A673 (cell line): ENCODE data around the gene KRTAP10-2. TPM values are rescaled to one million over a fixed set of nuclear protein-coding genes. Genes with fewer than 3 reads are reported as not detected.

Experiments
- BruUV-seq: library from RNA; stranded (reverse); fragments of 400-500 nt; replicated peaks from 2 replicates; lab custom pipeline; 2021; lab: Mats Ljungman, UMichigan
- CTCF ChIA-PET: fragments of 300-600 bp; sonication (Branson Sonifier 250); formaldehyde crosslinking; loops from one replicate; lab custom pipeline; 2022; ENCODE audit warnings: antibody characterized with exemption; lab: Charles Lee
- POLR2A ChIA-PET: fragments of 300-600 bp; sonication (Branson Sonifier 250); formaldehyde crosslinking; loops from one replicate; lab custom pipeline; 2022; ENCODE audit warnings: antibody characterized with exemption; ENCODE audit not compliant: low non-redundant PET; lab: Charles Lee
- DNase-seq: peaks from one replicate; pipeline ENCODE4 v3.0.0-alpha.2; 2015; ENCODE audit warnings: low spot score
- H3K27ac ChIP-seq: fragments of 200-600 bp; sonication (generic); 2 replicates; pipeline ENCODE4 v1.5.1; 2016; ENCODE audit warnings: mixed run types, low read depth, mild to moderate bottlenecking, mixed read lengths, antibody characterized with exemption, low read length; ENCODE audit not compliant: poor library complexity, severe bottlenecking
- H3K27me3 ChIP-seq: fragments of 200-600 bp; sonication (generic); replicated peaks from 2 replicates; pipeline ENCODE4 v1.6.1; 2017; ENCODE audit warnings: mixed run types, low read depth, mild to moderate bottlenecking, mixed read lengths, antibody characterized with exemption, low read length; ENCODE audit not compliant: insufficient read depth, poor library complexity
- H3K36me3 ChIP-seq: fragments of 200-600 bp; sonication (generic); 2 replicates; pipeline ENCODE4 v1.6.1; 2016; ENCODE audit warnings: mixed run types, mild to moderate bottlenecking, mixed read lengths, antibody characterized with exemption, low read length; ENCODE audit not compliant: insufficient read depth, poor library complexity, severe bottlenecking
- H3K4me1 ChIP-seq: fragments of 200-600 bp; sonication (generic); 2 replicates; pipeline ENCODE4 v1.6.1; 2017; ENCODE audit warnings: mixed run types, mild to moderate bottlenecking, mixed read lengths, antibody characterized with exemption, low read length; ENCODE audit not compliant: insufficient read depth, poor library complexity, severe bottlenecking
- H3K4me3 ChIP-seq: fragments of 200-600 bp; sonication (generic); 2 replicates; pipeline ENCODE4 v1.5.1; 2016; ENCODE audit warnings: low read depth, mixed run types, mild to moderate bottlenecking, mixed read lengths, low read length; ENCODE audit not compliant: poor library complexity, severe bottlenecking
- H3K9me3 ChIP-seq: fragments of 200-600 bp; sonication (generic); 2 replicates; pipeline ENCODE4 v1.6.1; 2016; ENCODE audit warnings: mixed run types, low read depth, mild to moderate bottlenecking, mixed read lengths, antibody characterized with exemption, low read length; ENCODE audit not compliant: poor library complexity, severe bottlenecking
- CTCF ChIP-seq: fragments of 300-800, 200-600 bp; sonication (generic); conservative IDR thresholded peaks from 2 replicates; pipeline ENCODE4 v1.5.1; 2017; ENCODE audit warnings: low read depth, mild to moderate bottlenecking, antibody characterized with exemption, low read length, moderate library complexity, mixed read lengths
- EZH2 ChIP-seq: fragments of 200-600 bp; sonication (generic); IDR thresholded peaks from 2 replicates; pipeline ENCODE4 v1.6.1; 2017; ENCODE audit warnings: borderline replicate concordance, low read depth, mild to moderate bottlenecking, mixed read lengths, antibody characterized with exemption, low read length; ENCODE audit not compliant: poor library complexity, severe bottlenecking
- intact Hi-C: fragments of 100-400 bp; cut with micrococcal nuclease; formaldehyde crosslinking; loops from one replicate; pipeline ENCODE4 v1.10.0; 2022; ENCODE audit not compliant: unreplicated experiment
- total RNA-seq: library from RNA; stranded (reverse); gene quantifications from 2 replicates; pipeline ENCODE4 v1.2.3, GENCODE V29; 2021

KRTAP10-2 gene
- total RNA-seq, 1 experiment from 2014 or later, result 0.69 TPM

DNA sequence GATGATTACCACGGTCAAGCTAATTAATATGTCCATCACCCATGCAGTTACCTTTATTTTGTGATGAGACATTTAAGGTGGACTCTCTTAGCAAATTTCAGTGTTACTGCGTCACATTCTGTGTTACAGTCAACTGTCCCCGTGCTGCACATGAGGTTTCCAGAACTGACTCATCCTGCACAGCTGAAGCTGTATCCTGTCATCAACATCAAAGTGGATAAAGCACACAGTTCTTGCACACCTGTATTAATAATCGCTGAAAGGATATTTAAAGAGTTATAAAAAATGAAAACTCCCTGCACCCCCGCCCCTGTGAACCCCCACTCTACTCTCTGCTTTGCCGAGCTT is 32.5 kb upstream of the KRTAP10-2 start:
- BruUV-seq, result no TSS peak
- no peak overlapping the region for H3K27ac ChIP-seq
- H3K27me3 ChIP-seq, result no peaks in the 10 kb centered on the region
- intact Hi-C loops, result no loop called here
- H3K4me3 ChIP-seq, result no peak overlapping the region
- TF ChIP-seq CTCF, result no peak
- TF ChIP-seq EZH2, result no peak
- CTCF ChIA-PET, result no interaction called here
- POLR2A ChIA-PET, result no interaction called here
- H3K4me1 ChIP-seq, result no peaks in the 10 kb centered on the region
- H3K36me3 ChIP-seq, result no peaks in the 10 kb centered on the region
- H3K9me3 ChIP-seq, result peaks cover 13% of the 10 kb centered on the region
- DNase-seq, result no peak

GRCh38 chr21:44583089-44583799 is 31.9 kb upstream of the KRTAP10-2 start:
- H3K4me1 ChIP-seq, result no peaks in the 10 kb centered on the region
- ChIA-PET POLR2A (interaction anchor here (0.6 kb wide), 1 partner anchor 1160 kb away, joined by 4 read pairs; no protein-coding TSS in a partner anchor), CTCF (no interaction called here)
- H3K4me3 ChIP-seq, result no peak overlapping the region
- H3K27ac ChIP-seq, result no peak overlapping the region
- intact Hi-C loops, result no loop called here
- H3K9me3 ChIP-seq, result peaks cover 13% of the 10 kb centered on the region
- BruUV-seq, result no TSS peak
- H3K27me3 ChIP-seq, result no peaks in the 10 kb centered on the region
- peak; percentile 15 for DNase-seq
- H3K36me3 ChIP-seq, result no peaks in the 10 kb centered on the region
- TF ChIP-seq CTCF (no peak), EZH2 (no peak)

- H3K9me3 ChIP-seq, result peaks cover 13% of the 10 kb centered on the region
- ChIA-PET CTCF (no interaction called here), POLR2A (no interaction called here)
- no peaks in the 10 kb centered on the region for H3K4me1 ChIP-seq
- BruUV-seq, result no TSS peak
- TF ChIP-seq CTCF (no peak), EZH2 (no peak)
- H3K27me3 ChIP-seq, result no peaks in the 10 kb centered on the region
- no peak overlapping the region for H3K4me3 ChIP-seq
- H3K36me3 ChIP-seq, result no peaks in the 10 kb centered on the region
- intact Hi-C loops, result no loop called here
- H3K27ac ChIP-seq, result no peak overlapping the region
- no peak for DNase-seq
Measured at GRCh38 chr21:44582055-44582454, 30.8 kb upstream of the KRTAP10-2 start.
